ENCODE measurements around the gene ELFN1.

ELFN1 gene

GRCh38 chr7:1654111-1654510, 16.0 kb upstream of the ELFN1 start:
- no peak for TF ChIP-seq REST (IDR thresholded peaks at IDR 0.05; ENCODE audit: insufficient replicate concordance, low read depth)
- no peak for TF ChIP-seq CTCF (IDR thresholded peaks at IDR 0.05; ENCODE audit: insufficient read depth, low read length)
- TF ChIP-seq GABPA (IDR thresholded peaks at IDR 0.05; ENCODE audit: low read depth): no peak
- TF ChIP-seq POLR2AphosphoS5 (IDR thresholded peaks at IDR 0.05; ENCODE audit: low read depth): no peak
- no peak for TF ChIP-seq SPI1 (IDR thresholded peaks at IDR 0.05; ENCODE audit: borderline replicate concordance, low read depth)
- Histone ChIP-seq H3K4me3 (replicated peaks; ENCODE audit: insufficient read depth, low read length) (no peak overlapping the region), H3K27me3 (ENCODE audit: insufficient read depth, poor library complexity, severe bottlenecking) (no peaks in the 10 kb centered on the region), H3K27ac (replicated peaks) (no peak overlapping the region)
- no peak for DNase-seq (ENCODE audit: low read depth in 1 of 2, low spot score in 1 of 2)

GRCh38 chr7:1654738-1655475, 15.2 kb upstream of the ELFN1 start:
- TF ChIP-seq REST (IDR thresholded peaks at IDR 0.05; ENCODE audit: insufficient replicate concordance, low read depth): no peak
- TF ChIP-seq GABPA (IDR thresholded peaks at IDR 0.05; ENCODE audit: low read depth): no peak
- TF ChIP-seq POLR2AphosphoS5 (IDR thresholded peaks at IDR 0.05; ENCODE audit: low read depth): no peak
- no peak for TF ChIP-seq SPI1 (IDR thresholded peaks at IDR 0.05; ENCODE audit: borderline replicate concordance, low read depth)
- TF ChIP-seq CTCF (IDR thresholded peaks at IDR 0.05; ENCODE audit: insufficient read depth, low read length): no peak
- Histone ChIP-seq H3K27ac (replicated peaks) (no peak overlapping the region), H3K4me3 (replicated peaks; ENCODE audit: insufficient read depth, low read length) (no peak overlapping the region), H3K27me3 (ENCODE audit: insufficient read depth, poor library complexity, severe bottlenecking) (no peaks in the 10 kb centered on the region)
- DNase-seq (ENCODE audit: low read depth in 1 of 2, low spot score in 1 of 2): no peak

- Histone ChIP-seq H3K27me3 (ENCODE audit: insufficient read depth, poor library complexity, severe bottlenecking) (peaks cover 9% of the 10 kb centered on the region), H3K27ac (replicated peaks) (no peak overlapping the region), H3K4me3 (replicated peaks; ENCODE audit: insufficient read depth, low read length) (no peak overlapping the region)
- TF ChIP-seq GABPA (IDR thresholded peaks at IDR 0.05; ENCODE audit: low read depth): no peak
- TF ChIP-seq SPI1 (IDR thresholded peaks at IDR 0.05; ENCODE audit: borderline replicate concordance, low read depth): no peak
- no peak for TF ChIP-seq POLR2AphosphoS5 (IDR thresholded peaks at IDR 0.05; ENCODE audit: low read depth)
- no peak for TF ChIP-seq CTCF (IDR thresholded peaks at IDR 0.05; ENCODE audit: insufficient read depth, low read length)
- TF ChIP-seq REST (IDR thresholded peaks at IDR 0.05; ENCODE audit: insufficient replicate concordance, low read depth): no peak
- no peak for DNase-seq (ENCODE audit: low read depth in 1 of 2, low spot score in 1 of 2)
Observed at GRCh38 chr7:1659696-1660095, 10.4 kb upstream of the ELFN1 start.
